H1 (cell line): ENCODE data around the gene DNAJB12. TPM values are rescaled to one million over a fixed set of nuclear protein-coding genes. Genes with fewer than 3 reads are reported as not detected.

Experiments
- CTCF ChIA-PET: fragments of 300-600 bp; sonication (Branson Sonifier 250); formaldehyde crosslinking; loops from one replicate; lab custom pipeline; 2021; ENCODE audit not compliant: partially characterized antibody; lab: Charles Lee
- POLR2A ChIA-PET: fragments of 300-600 bp; sonication (Branson Sonifier 250); formaldehyde crosslinking; loops from one replicate; lab custom pipeline; 2021; ENCODE audit warnings: inconsistent platforms; ENCODE audit not compliant: partially characterized antibody; lab: Charles Lee
- DNase-seq, 2 experiments: peaks; one replicate each; pipeline versions ENCODE4 v3.0.0 to v3.0.0-alpha.2; 2010 to 2022; ENCODE audit warnings: low spot score in 2 of 2, low read depth in 1 of 2, mixed read lengths in 1 of 2
- FAIRE-seq: peaks from 2 replicates; lab custom pipeline; 2011; peaks lifted over from hg19 to GRCh38; lab: Jason Lieb, UNC
- H2AFZ ChIP-seq: 2 replicates; pipeline ENCODE4 v1.8.1; 2012; ENCODE audit warnings: low read length, inconsistent platforms
- H2AK5ac ChIP-seq: 2 replicates; pipeline ENCODE4 v1.6.1; 2013; ENCODE audit warnings: low read depth, low read length
- H2BK120ac ChIP-seq: replicated peaks from 2 replicates; pipeline ENCODE3; 2013; ENCODE audit warnings: low read depth, low read length, inconsistent platforms
- H2BK12ac ChIP-seq: 2 replicates; pipeline ENCODE4 v1.6.1; 2013; ENCODE audit warnings: low read depth, low read length
- H2BK15ac ChIP-seq: 2 replicates; pipeline ENCODE4 v1.6.1; 2013; ENCODE audit warnings: low read length
- H2BK20ac ChIP-seq: 2 replicates; pipeline ENCODE4 v1.6.1; 2013; ENCODE audit warnings: low read length
- H2BK5ac ChIP-seq: 2 replicates; pipeline ENCODE4 v1.6.1; 2013; ENCODE audit warnings: low read depth, low read length
- H3K14ac ChIP-seq: 2 replicates; pipeline ENCODE4 v1.6.1; 2013; ENCODE audit warnings: inconsistent platforms; ENCODE audit not compliant: insufficient read length
- H3K18ac ChIP-seq: 2 replicates; pipeline ENCODE4 v1.6.1; 2013; ENCODE audit warnings: low read length; ENCODE audit errors: extremely low read depth
- H3K23ac ChIP-seq: 2 replicates; pipeline ENCODE4 v1.6.1; 2013; ENCODE audit warnings: inconsistent platforms; ENCODE audit not compliant: insufficient read length
- H3K23me2 ChIP-seq: 2 replicates; pipeline ENCODE4 v1.6.1; 2013; ENCODE audit warnings: low read depth, low read length
- H3K27ac ChIP-seq: 2 replicates; pipeline ENCODE4 v1.6.1; 2011; ENCODE audit warnings: low read depth, low read length, inconsistent platforms
- H3K27me3 ChIP-seq, 4 experiments: replicated peaks in 1 of 4; 1 replicate in 1 of 4; 2 replicates in 3 of 4; pipeline versions ENCODE4 v1.6.1 to v1.8.1; 2011 to 2013; ENCODE audit warnings: low read length in 3 of 4, mild to moderate bottlenecking in 3 of 4, inconsistent platforms in 2 of 4, mixed read lengths in 2 of 4, moderate library complexity in 1 of 4; ENCODE audit not compliant: control insufficient read depth in 3 of 4, insufficient read depth in 3 of 4; ENCODE audit errors: extremely low read depth in 1 of 4
- H3K36me3 ChIP-seq, 4 experiments: 2 replicates each; pipeline versions ENCODE4 v1.6.1 to v1.8.1; 2011 to 2013; ENCODE audit warnings: mild to moderate bottlenecking in 4 of 4, low read length in 3 of 4, moderate library complexity in 2 of 4, control low read depth in 1 of 4, inconsistent platforms in 1 of 4; ENCODE audit not compliant: insufficient read depth in 4 of 4, control insufficient read depth in 2 of 4
- H3K4ac ChIP-seq: replicated peaks from 2 replicates; pipeline ENCODE3; 2013; ENCODE audit warnings: low read length, low read depth, mixed read lengths, inconsistent platforms; ENCODE audit not compliant: insufficient read length
- H3K4me1 ChIP-seq, 4 experiments: replicated peaks in 1 of 4; 1 replicate in 1 of 4; 2 replicates in 3 of 4; pipeline versions ENCODE4 v1.6.1 to v1.8.1; 2011 to 2013; ENCODE audit warnings: low read length in 3 of 4, inconsistent platforms in 2 of 4, mixed read lengths in 1 of 4; ENCODE audit not compliant: insufficient read depth in 4 of 4, control insufficient read depth in 3 of 4
- H3K4me2 ChIP-seq, 2 experiments: 2 replicates each; pipeline versions ENCODE4 v1.6.1 to v1.8.1; 2011 to 2013; ENCODE audit warnings: low read depth in 2 of 2, low read length in 2 of 2, control low read depth in 1 of 2, inconsistent platforms in 1 of 2, mild to moderate bottlenecking in 1 of 2; ENCODE audit not compliant: insufficient read depth in 1 of 2
- H3K4me3 ChIP-seq, 4 experiments: fragments of 200-600, 300-600 bp in 1 of 4; sonication (generic), shearing (Covaris generic), sonication (Bioruptor Twin) in 1 of 4; 2 replicates each; pipeline versions ENCODE4 v1.5.1 to v1.8.1; 2011 to 2016; ENCODE audit warnings: low read length in 4 of 4, low read depth in 3 of 4, control low read depth in 2 of 4, inconsistent platforms in 2 of 4, mild to moderate bottlenecking in 2 of 4, mixed read lengths in 1 of 4, moderate library complexity in 1 of 4; ENCODE audit not compliant: insufficient read depth in 2 of 4; ENCODE audit errors: extremely low read depth in 1 of 4
- H3K56ac ChIP-seq: replicated peaks from 2 replicates; pipeline ENCODE3; 2013; ENCODE audit warnings: low read depth, mild to moderate bottlenecking, mixed read lengths, low read length, inconsistent platforms; ENCODE audit not compliant: insufficient read length
- H3K79me1 ChIP-seq: 2 replicates; pipeline ENCODE4 v1.6.1; 2013; ENCODE audit warnings: low read depth, low read length, control low read depth
- H3K79me2 ChIP-seq, 2 experiments: 2 replicates each; pipeline versions ENCODE4 v1.6.1 to v1.8.1; 2012 to 2013; ENCODE audit warnings: low read length in 2 of 2, mild to moderate bottlenecking in 2 of 2, inconsistent platforms in 1 of 2; ENCODE audit not compliant: insufficient read depth in 2 of 2, control insufficient read depth in 1 of 2
- H3K9ac ChIP-seq, 4 experiments: replicated peaks in 1 of 4; 1 replicate in 1 of 4; 2 replicates in 3 of 4; pipeline versions ENCODE4 v1.6.1 to v1.8.1; 2011 to 2013; ENCODE audit warnings: low read depth in 3 of 4, low read length in 3 of 4, control low read depth in 2 of 4, mild to moderate bottlenecking in 2 of 4, moderate library complexity in 2 of 4, inconsistent platforms in 1 of 4; ENCODE audit errors: extremely low read depth in 1 of 4
- H3K9me3 ChIP-seq, 2 experiments: 2 replicates each; pipeline versions ENCODE4 v1.6.1 to v1.8.1; 2012 to 2013; ENCODE audit warnings: mild to moderate bottlenecking in 2 of 2, moderate library complexity in 2 of 2, control low read depth in 1 of 2, inconsistent platforms in 1 of 2, low read depth in 1 of 2, low read length in 1 of 2, mixed read lengths in 1 of 2; ENCODE audit not compliant: insufficient read depth in 2 of 2
- H4K20me1 ChIP-seq, 2 experiments: replicated peaks in 1 of 2; 2 replicates each; pipeline versions ENCODE3 to v1.8.1; 2011 to 2013; ENCODE audit warnings: inconsistent platforms in 2 of 2, low read length in 2 of 2, mild to moderate bottlenecking in 1 of 2; ENCODE audit not compliant: insufficient read depth in 2 of 2, control insufficient read depth in 1 of 2
- H4K5ac ChIP-seq: 2 replicates; pipeline ENCODE4 v1.6.1; 2013; ENCODE audit warnings: low read length, low read depth, mixed read lengths, inconsistent platforms; ENCODE audit not compliant: insufficient read length
- H4K8ac ChIP-seq: 2 replicates; pipeline ENCODE4 v1.8.0; 2013; ENCODE audit warnings: mild to moderate bottlenecking, moderate library complexity, low read length, inconsistent platforms; ENCODE audit not compliant: insufficient read depth; ENCODE audit errors: extremely low read depth
- H4K91ac ChIP-seq: replicated peaks from 2 replicates; pipeline ENCODE3; 2013; ENCODE audit warnings: low read length, mixed read lengths, inconsistent platforms; ENCODE audit not compliant: insufficient read length
- RNF2 ChIP-seq: fragments of 200-900, 300-1000 bp; sonication (generic); IDR thresholded peaks from 2 replicates; pipeline ENCODE4 v1.7.1; 2016; ENCODE audit warnings: borderline replicate concordance, low read depth, mild to moderate bottlenecking, antibody characterized with exemption, low read length; ENCODE audit not compliant: poor library complexity, severe bottlenecking; ENCODE audit errors: missing control alignments
- WGBS, 2 experiments: shearing (Covaris generic) in 1 of 2; methylation state at CpG; one replicate each; pipeline versions ENCODE4 v1.1.6 to v1.1.7; 2013 to 2015; ENCODE audit warnings: low lambda C conversion rate in 2 of 2, mixed read lengths in 2 of 2, inconsistent platforms in 1 of 2, low coverage in 1 of 2, missing lambda C conversion rate in 1 of 2; ENCODE audit not compliant: insufficient replicate concordance in 2 of 2, insufficient coverage in 1 of 2, insufficient read length in 1 of 2; ENCODE audit errors: extremely low coverage in 1 of 2, missing lambda C conversion rate in 1 of 2; 5-methylcytosine and 5-hydroxymethylcytosine counted together
- polyA plus RNA-seq, 7 experiments: library from polyadenylated mRNA; depleted of rRNA in 3 of 7; stranded (reverse) in 5 of 7; unstranded in 2 of 7; fragments of >200 nt in 5 of 7; fragments of 200-250 nt in 2 of 7; gene quantifications; 1 replicate in 5 of 7; 2 replicates in 1 of 7; 4 replicates in 1 of 7; pipeline versions ENCODE4 v1.2.1 to v1.2.3, GENCODE V29; 2011 to 2013; ENCODE audit warnings: missing spikeins in 2 of 7, mixed read lengths in 2 of 7
- total RNA-seq: library from RNA; stranded (reverse); fragmentation: NEBNext Ultra II Directional; extraction: Animal tissue kit (Norgen Biotek cat#: 25700); gene quantifications from 2 replicates; pipeline ENCODE4 v1.2.1, GENCODE V29; 2021

Gene DNAJB12
- total and polyA plus RNA-seq, 2 of the 8 experiments (the other 6 are each of a cell fraction or from before 2014, with no cell fraction given): 10.8 to 20.5 TPM

DNA sequence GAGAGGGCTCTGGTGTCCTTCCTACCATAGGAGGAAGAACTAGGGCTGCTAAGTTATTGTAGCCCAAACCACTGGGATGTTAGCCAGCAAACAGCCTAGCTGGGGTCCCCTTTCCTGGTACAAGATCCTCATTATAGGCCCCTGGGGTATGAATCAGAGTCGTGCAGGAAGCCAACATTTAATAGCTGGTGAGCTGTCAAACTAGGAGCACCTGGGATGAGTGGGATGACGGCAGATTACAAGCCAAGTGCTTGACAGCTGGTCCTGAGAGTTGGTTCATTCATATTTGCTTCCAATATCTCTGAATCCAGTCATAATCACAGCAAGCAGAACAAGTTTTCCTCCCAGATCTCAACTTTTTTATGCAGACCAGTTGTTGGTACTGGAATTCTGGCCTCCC is 25.1 kb upstream of the DNAJB12 start:
- no peaks in the 10 kb centered on the region for H4K20me1 ChIP-seq
- H4K8ac ChIP-seq: no peak overlapping the region
- H2AK5ac ChIP-seq: no peak overlapping the region
- H3K27ac ChIP-seq: no peak overlapping the region
- H3K23me2 ChIP-seq: no peaks in the 10 kb centered on the region
- no peak overlapping the region for H4K91ac ChIP-seq
- H2AFZ ChIP-seq: no peak overlapping the region
- no peak overlapping the region for H2BK15ac ChIP-seq
- H4K5ac ChIP-seq: no peak overlapping the region
- H3K14ac ChIP-seq: no peak overlapping the region
- H3K9ac ChIP-seq: no peak overlapping the region
- no peaks in the 10 kb centered on the region; the same call in 1 of the 2 replicates for H3K79me1 ChIP-seq
- no peaks in the 10 kb centered on the region for H3K27me3 ChIP-seq
- no peaks in the 10 kb centered on the region for H3K9me3 ChIP-seq
- no peak for FAIRE-seq
- H3K36me3 ChIP-seq: no peaks in the 10 kb centered on the region
- CTCF ChIA-PET: interaction anchor here (1.7 to 1.9 kb wide), 2 partner anchors 406 to 454 kb away, joined by 3 to 4 read pairs; no protein-coding TSS in a partner anchor
- no peak overlapping the region for H3K4ac ChIP-seq
- no peak overlapping the region for H3K56ac ChIP-seq
- no peak overlapping the region for H3K18ac ChIP-seq
- H2BK20ac ChIP-seq: no peak overlapping the region
- no peak overlapping the region for H2BK120ac ChIP-seq
- WGBS, 2 experiments: 87% methylated on average over 2 of the region's 2 CpGs; no CpG with 5 or more reads in 1 of the 2 experiments
- no peak overlapping the region for H3K4me3 ChIP-seq
- no peak overlapping the region for H2BK5ac ChIP-seq
- H3K23ac ChIP-seq: no peak overlapping the region
- peaks cover 0 to 6% (median under 1%) of the 10 kb centered on the region in 4 experiments; a peak in 2 of 7 replicates for H3K4me1 ChIP-seq
- H2BK12ac ChIP-seq: no peak overlapping the region
- DNase-seq: no peak
- no peaks in the 10 kb centered on the region for H3K79me2 ChIP-seq
- POLR2A ChIA-PET: no interaction called here
- H3K4me2 ChIP-seq: no peak overlapping the region
- TF ChIP-seq RNF2: no peak
